OCI-LY1 (cell line): ENCODE measurements around the gene CCDC97.

ENCODE experiments used
- CTCF ChIP-seq: fragments of 200-600 bp; sonication (generic), shearing (Covaris generic); IDR thresholded peaks from 2 replicates; pipeline ENCODE4 v1.5.1; 2017; ENCODE audit warnings: mild to moderate bottlenecking, antibody characterized with exemption, low read length, moderate library complexity, mixed read lengths
- EZH2 ChIP-seq: fragments of 200-600 bp; sonication (generic), shearing (Covaris generic); IDR thresholded peaks from 2 replicates; pipeline ENCODE4 v1.8.0; 2017; ENCODE audit warnings: borderline replicate concordance, mixed run types, mild to moderate bottlenecking, antibody characterized with exemption, low read length, moderate library complexity, mixed read lengths

- TF ChIP-seq CTCF (no peak), EZH2 (no peak)
These were observed 10.2 kb downstream of the CCDC97 start for GRCh38 chr19:41320185-41320518.
